Brain microvascular endothelial cell (primary cell): ENCODE data around the gene RALGAPB.
A peak's percentile ranks its signal among the peaks of the same experiment; 100 is the strongest.
"Not testable (repeated sequence)": the region's sequence is repeated elsewhere in the genome, so short reads cannot be mapped to it uniquely, and the experiment has no call there.

Experiments used
- DNase-seq: peaks from one replicate; pipeline ENCODE4 v3.0.0-alpha.2; 2020
- H3K27ac ChIP-seq: fragments of 250-450 bp; sonication (Bioruptor Pico); 2 replicates; pipeline ENCODE4 v1.5.1; 2020; ENCODE audit warnings: mild to moderate bottlenecking, moderate library complexity
- H3K27me3 ChIP-seq: fragments of 250-450 bp; sonication (Bioruptor Pico); replicated peaks from 2 replicates; pipeline ENCODE4 v1.5.1; 2020; ENCODE audit warnings: mild to moderate bottlenecking
- H3K36me3 ChIP-seq: fragments of 250-450 bp; sonication (Bioruptor Pico); replicated peaks from 2 replicates; pipeline ENCODE4 v1.5.1; 2020; ENCODE audit warnings: mild to moderate bottlenecking
- H3K4me3 ChIP-seq: 2 replicates; pipeline ENCODE4 v1.5.1; 2011; ENCODE audit warnings: low read depth, mild to moderate bottlenecking, control low read depth, low read length, moderate library complexity
- CTCF ChIP-seq: IDR thresholded peaks from 2 replicates; pipeline ENCODE4 v1.5.1; 2011; ENCODE audit warnings: low read depth, mild to moderate bottlenecking, moderate library complexity, low read length, control low read depth, inconsistent platforms; ENCODE audit errors: missing control alignments
- in situ Hi-C: cut with HindIII; loops from 2 replicates; pipeline ENCODE4 v1.10.0; 2017; ENCODE audit warnings: low sequenced_read_pairs, low pct_ligation_motif_present

The RALGAPB gene

GRCh38 chr20:38434301-38434741 is 38.3 kb upstream of the RALGAPB start:
- Histone ChIP-seq H3K36me3 (peaks cover 50% of the 10 kb centered on the region), H3K4me3 (peak overlapping the region; percentile 98), H3K27me3 (no peaks in the 10 kb centered on the region), H3K27ac (peak overlapping the region; percentile 96)
- peak; percentile 4 for TF ChIP-seq CTCF
- in situ Hi-C loops: no loop called here
- DNase-seq: no peak

- H3K27ac ChIP-seq: peak within 1 kb of the TSS; percentile 96
- peak; percentile 100 for TF ChIP-seq CTCF
- in situ Hi-C loops: no loop called here
- no peaks in the 10 kb centered on the region for H3K27me3 ChIP-seq
- peak within 1 kb of the TSS; percentile 98 for H3K4me3 ChIP-seq
- peak; percentile 84 for DNase-seq
- H3K36me3 ChIP-seq: peaks cover 44% of the 10 kb centered on the region
These were observed 37.7 kb upstream of the RALGAPB start, which contains the start of gene SNHG17 for GRCh38 chr20:38434770-38435554. Gene SNHG17, minus strand, starts transcription at chr20:38435328.

GRCh38 chr20:38435555-38435939 is 37.1 kb upstream of the RALGAPB start:
- Histone ChIP-seq H3K36me3 (peaks cover 38% of the 10 kb centered on the region), H3K27me3 (no peaks in the 10 kb centered on the region), H3K4me3 (no peak overlapping the region), H3K27ac (peak overlapping the region; percentile 96)
- no peak for TF ChIP-seq CTCF
- in situ Hi-C loops: no loop called here
- DNase-seq: peak; percentile 95

GRCh38 chr20:38437796-38438195 is 34.8 kb upstream of the RALGAPB start:
- no peak for TF ChIP-seq CTCF
- H3K27ac ChIP-seq: no peak overlapping the region

GRCh38 chr20:38441110-38441509 is 31.5 kb upstream of the RALGAPB start:
- in situ Hi-C loops: not testable (repeated sequence)

More at GRCh38 chr20:38437796-38438195, 34.8 kb upstream of the RALGAPB start:
- Histone ChIP-seq H3K4me3 (no peak overlapping the region), H3K36me3 (peaks cover 15% of the 10 kb centered on the region), H3K27me3 (no peaks in the 10 kb centered on the region)
- no peak for DNase-seq
- in situ Hi-C loops: no loop called here

GRCh38 chr20:38441916-38442315 is 30.7 kb upstream of the RALGAPB start:
- in situ Hi-C loops: no loop called here
- Histone ChIP-seq H3K27ac (peak overlapping the region; percentile 6), H3K36me3 (no peaks in the 10 kb centered on the region), H3K27me3 (no peaks in the 10 kb centered on the region), H3K4me3 (no peak overlapping the region)
- TF ChIP-seq CTCF: no peak
- DNase-seq: no peak

More at GRCh38 chr20:38441110-38441509, 31.5 kb upstream of the RALGAPB start:
- H3K27ac ChIP-seq, H3K36me3 ChIP-seq, H3K27me3 ChIP-seq, H3K4me3 ChIP-seq, DNase-seq: not testable (repeated sequence)
